WTC11 (cell line): ENCODE results near the gene FOXB2. TPM values are rescaled to one million over a fixed set of nuclear protein-coding genes. Genes with fewer than 3 reads are reported as not detected.

Experiments
- ATAC-seq: fragments of 200-7000 bp; cut with Tn5 transposase; 2 replicates; pipeline ENCODE4 v1.10.0; 2021; ENCODE audit warnings: mild to moderate bottlenecking, moderate library complexity
- CTCF ChIA-PET: fragments of 300-600 bp; sonication (Branson Sonifier 250); formaldehyde crosslinking; loops from one replicate; lab custom pipeline; 2021; ENCODE audit warnings: antibody characterized with exemption; lab: Charles Lee
- POLR2A ChIA-PET: fragments of 350-600 bp; sonication (Branson Sonifier 250); formaldehyde crosslinking; loops from one replicate; lab custom pipeline; 2021; ENCODE audit warnings: antibody characterized with exemption; lab: Charles Lee
- DNase-seq: peaks from one replicate; pipeline ENCODE4 v3.0.0; 2021; ENCODE audit warnings: low spot score
- H3K27ac Mint-ChIP-seq: 2 replicates; pipeline ENCODE4 v1.8.0; 2021; ENCODE audit warnings: mixed read lengths
- H3K27me3 Mint-ChIP-seq: 2 replicates; pipeline ENCODE4 v1.8.0; 2021; ENCODE audit warnings: low read depth, mild to moderate bottlenecking, moderate library complexity, mixed read lengths
- H3K36me3 Mint-ChIP-seq: 2 replicates; pipeline ENCODE4 v1.8.0; 2021; ENCODE audit warnings: mixed read lengths
- H3K4me1 Mint-ChIP-seq: 2 replicates; pipeline ENCODE4 v1.8.0; 2022; ENCODE audit warnings: mixed read lengths
- H3K4me3 Mint-ChIP-seq: 2 replicates; pipeline ENCODE4 v1.8.0; 2021; ENCODE audit warnings: mild to moderate bottlenecking, moderate library complexity, mixed read lengths
- H3K9me3 Mint-ChIP-seq: 2 replicates; pipeline ENCODE4 v1.8.0; 2021; ENCODE audit warnings: mixed read lengths
- ELF4 ChIP-seq: sonication (generic); formaldehyde crosslinking; IDR thresholded peaks from 2 replicates; pipeline ENCODE4 v1.8.1; 2022; ENCODE audit warnings: low read depth, mild to moderate bottlenecking, moderate library complexity, missing genetic modification reagents
- FOXK1 ChIP-seq: sonication (generic); formaldehyde crosslinking; IDR thresholded peaks from 2 replicates; pipeline ENCODE4 v1.8.0; 2022; ENCODE audit warnings: mild to moderate bottlenecking, moderate library complexity, missing genetic modification reagents
- FOXP1 ChIP-seq: sonication (generic); formaldehyde crosslinking; IDR thresholded peaks from 2 replicates; pipeline ENCODE4 v1.8.0; 2022; ENCODE audit warnings: missing genetic modification reagents, mild to moderate bottlenecking, moderate library complexity, borderline replicate concordance
- GRHL2 ChIP-seq: fragments of 250-450 bp; sonication (Bioruptor Pico); IDR thresholded peaks from 2 replicates; pipeline ENCODE4 v1.8.0; 2022; ENCODE audit warnings: mild to moderate bottlenecking, moderate library complexity; ENCODE audit not compliant: insufficient replicate concordance, severe bottlenecking
- MXD4 ChIP-seq: fragments of 250-450 bp; sonication (Bioruptor Pico); IDR thresholded peaks from 2 replicates; pipeline ENCODE4 v1.8.0; 2021; ENCODE audit warnings: mild to moderate bottlenecking, moderate library complexity, borderline replicate concordance
- NR2C2 ChIP-seq: sonication (generic); formaldehyde crosslinking; IDR thresholded peaks from 2 replicates; pipeline ENCODE4 v1.8.0; 2022; ENCODE audit warnings: mild to moderate bottlenecking, missing genetic modification reagents
- PRRX2 ChIP-seq: fragments of 250-450 bp; sonication (Bioruptor Pico); IDR thresholded peaks from 2 replicates; pipeline ENCODE4 v1.8.0; 2021; ENCODE audit warnings: mild to moderate bottlenecking
- ZNF671 ChIP-seq: fragments of 250-450 bp; sonication (Bioruptor Pico); IDR thresholded peaks from 2 replicates; pipeline ENCODE4 v1.8.0; 2021; ENCODE audit warnings: mild to moderate bottlenecking
- total RNA-seq: library from RNA; stranded (reverse); gene quantifications from 3 replicates; pipeline ENCODE4 v1.2.3, GENCODE V29; 2021
- TF ChIP-seq, protein P1 (sequence below): sonication (generic); formaldehyde crosslinking; IDR thresholded peaks from 2 replicates; pipeline ENCODE4 v1.8.1; 2023; ENCODE audit warnings: mild to moderate bottlenecking, moderate library complexity, missing genetic modification reagents
- TF ChIP-seq, protein P2 (sequence below): sonication (generic); formaldehyde crosslinking; IDR thresholded peaks from 2 replicates; pipeline ENCODE4 v1.8.0; 2022; ENCODE audit warnings: missing genetic modification reagents
- TF ChIP-seq, protein P3 (sequence below): sonication (generic); formaldehyde crosslinking; IDR thresholded peaks from 2 replicates; pipeline ENCODE4 v1.8.1; 2023; ENCODE audit warnings: mild to moderate bottlenecking, missing genetic modification reagents
- TF ChIP-seq, protein P4 (sequence below): sonication (generic); formaldehyde crosslinking; IDR thresholded peaks from 2 replicates; pipeline ENCODE4 v1.8.0; 2022; ENCODE audit warnings: mild to moderate bottlenecking, missing genetic modification reagents

The FOXB2 gene
- total RNA-seq, 1 experiment from 2014 or later = 0.22 TPM

DNA sequence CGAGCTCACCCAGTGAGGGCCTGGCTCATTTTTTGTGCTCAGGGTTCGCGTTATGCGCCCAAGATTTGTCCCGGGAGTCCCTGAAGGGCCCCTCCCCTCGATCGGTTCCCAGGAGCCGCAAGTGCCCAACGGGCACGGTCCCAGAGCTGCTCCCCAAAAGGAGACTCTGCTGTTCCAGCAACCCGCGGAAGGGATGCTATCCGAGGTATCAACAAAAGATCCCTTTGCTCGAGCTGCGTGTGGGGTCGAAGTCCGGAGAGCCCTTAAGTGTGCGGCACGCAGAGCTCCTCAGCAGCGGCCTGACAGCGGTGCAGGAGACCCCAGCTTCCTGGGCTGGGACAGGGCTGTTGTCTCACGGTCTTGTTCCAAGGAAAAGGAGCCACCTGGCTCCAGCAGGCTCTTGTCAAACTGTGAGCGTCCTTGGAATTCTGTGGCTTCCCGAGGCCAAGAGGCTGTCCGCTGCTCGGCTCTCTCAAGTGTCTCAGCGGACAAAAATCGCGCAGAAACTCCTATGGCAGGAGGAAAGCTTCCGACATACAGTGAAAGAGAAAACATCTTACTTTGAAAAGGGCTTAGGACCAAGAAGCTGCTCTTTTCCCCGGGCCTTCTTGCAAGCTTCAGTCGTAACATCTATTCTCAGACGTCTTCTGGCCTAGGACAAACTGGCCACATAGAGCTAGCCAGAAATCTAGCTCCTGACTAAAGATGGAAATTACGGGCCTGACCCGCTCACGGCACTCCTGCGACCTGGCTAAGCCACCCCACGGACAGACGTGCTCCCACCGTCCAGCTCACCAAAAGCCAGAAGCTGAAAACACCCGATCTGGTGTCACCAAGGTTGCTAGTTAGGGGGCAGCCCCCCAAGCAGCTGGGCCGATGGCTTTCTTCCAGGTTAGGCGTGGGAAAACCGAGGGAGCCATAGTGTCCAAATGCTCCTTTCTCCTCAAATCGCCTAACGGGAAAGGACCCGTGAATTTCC is 2.6 kb upstream of the FOXB2 start:
- H3K9me3 Mint-ChIP-seq = no peaks in the 10 kb centered on the region
- peaks cover 100% of the 10 kb centered on the region for H3K27me3 Mint-ChIP-seq
- H3K36me3 Mint-ChIP-seq = no peaks in the 10 kb centered on the region
- peak overlapping the region; percentile 78 for H3K4me3 Mint-ChIP-seq
- peaks cover 74% of the 10 kb centered on the region for H3K4me1 Mint-ChIP-seq
- no peak overlapping the region for H3K27ac Mint-ChIP-seq
- ChIA-PET POLR2A (interaction anchor here (0.6 to 1.1 kb wide), 2 partner anchors 21 to 415 kb away, joined by 3 to 4 read pairs; no protein-coding TSS in a partner anchor), CTCF (interaction anchor here (0.6 to 8.2 kb wide), 17 partner anchors 11 to 274 kb away, joined by 3 to 85 read pairs (median 5); partner anchors contain the start of gene VPS13A)
- peak; percentile 55 for DNase-seq
- TF ChIP-seq, protein P1, sequence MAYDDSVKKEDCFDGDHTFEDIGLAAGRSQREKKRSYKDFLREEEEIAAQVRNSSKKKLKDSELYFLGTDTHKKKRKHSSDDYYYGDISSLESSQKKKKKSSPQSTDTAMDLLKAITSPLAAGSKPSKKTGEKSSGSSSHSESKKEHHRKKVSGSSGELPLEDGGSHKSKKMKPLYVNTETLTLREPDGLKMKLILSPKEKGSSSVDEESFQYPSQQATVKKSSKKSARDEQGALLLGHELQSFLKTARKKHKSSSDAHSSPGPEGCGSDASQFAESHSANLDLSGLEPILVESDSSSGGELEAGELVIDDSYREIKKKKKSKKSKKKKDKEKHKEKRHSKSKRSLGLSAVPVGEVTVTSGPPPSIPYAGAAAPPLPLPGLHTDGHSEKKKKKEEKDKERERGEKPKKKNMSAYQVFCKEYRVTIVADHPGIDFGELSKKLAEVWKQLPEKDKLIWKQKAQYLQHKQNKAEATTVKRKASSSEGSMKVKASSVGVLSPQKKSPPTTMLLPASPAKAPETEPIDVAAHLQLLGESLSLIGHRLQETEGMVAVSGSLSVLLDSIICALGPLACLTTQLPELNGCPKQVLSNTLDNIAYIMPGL (CRISPR knock-in tag) = peak; percentile 37; the same call in 1 of the 2 replicates
- TF ChIP-seq, protein P2, sequence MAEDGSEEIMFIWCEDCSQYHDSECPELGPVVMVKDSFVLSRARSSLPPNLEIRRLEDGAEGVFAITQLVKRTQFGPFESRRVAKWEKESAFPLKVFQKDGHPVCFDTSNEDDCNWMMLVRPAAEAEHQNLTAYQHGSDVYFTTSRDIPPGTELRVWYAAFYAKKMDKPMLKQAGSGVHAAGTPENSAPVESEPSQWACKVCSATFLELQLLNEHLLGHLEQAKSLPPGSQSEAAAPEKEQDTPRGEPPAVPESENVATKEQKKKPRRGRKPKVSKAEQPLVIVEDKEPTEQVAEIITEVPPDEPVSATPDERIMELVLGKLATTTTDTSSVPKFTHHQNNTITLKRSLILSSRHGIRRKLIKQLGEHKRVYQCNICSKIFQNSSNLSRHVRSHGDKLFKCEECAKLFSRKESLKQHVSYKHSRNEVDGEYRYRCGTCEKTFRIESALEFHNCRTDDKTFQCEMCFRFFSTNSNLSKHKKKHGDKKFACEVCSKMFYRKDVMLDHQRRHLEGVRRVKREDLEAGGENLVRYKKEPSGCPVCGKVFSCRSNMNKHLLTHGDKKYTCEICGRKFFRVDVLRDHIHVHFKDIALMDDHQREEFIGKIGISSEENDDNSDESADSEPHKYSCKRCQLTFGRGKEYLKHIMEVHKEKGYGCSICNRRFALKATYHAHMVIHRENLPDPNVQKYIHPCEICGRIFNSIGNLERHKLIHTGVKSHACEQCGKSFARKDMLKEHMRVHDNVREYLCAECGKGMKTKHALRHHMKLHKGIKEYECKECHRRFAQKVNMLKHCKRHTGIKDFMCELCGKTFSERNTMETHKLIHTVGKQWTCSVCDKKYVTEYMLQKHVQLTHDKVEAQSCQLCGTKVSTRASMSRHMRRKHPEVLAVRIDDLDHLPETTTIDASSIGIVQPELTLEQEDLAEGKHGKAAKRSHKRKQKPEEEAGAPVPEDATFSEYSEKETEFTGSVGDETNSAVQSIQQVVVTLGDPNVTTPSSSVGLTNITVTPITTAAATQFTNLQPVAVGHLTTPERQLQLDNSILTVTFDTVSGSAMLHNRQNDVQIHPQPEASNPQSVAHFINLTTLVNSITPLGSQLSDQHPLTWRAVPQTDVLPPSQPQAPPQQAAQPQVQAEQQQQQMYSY (CRISPR knock-in tag) = no peak
- ATAC-seq = peak; percentile 0; the same call in 1 of the 2 replicates

DNA sequence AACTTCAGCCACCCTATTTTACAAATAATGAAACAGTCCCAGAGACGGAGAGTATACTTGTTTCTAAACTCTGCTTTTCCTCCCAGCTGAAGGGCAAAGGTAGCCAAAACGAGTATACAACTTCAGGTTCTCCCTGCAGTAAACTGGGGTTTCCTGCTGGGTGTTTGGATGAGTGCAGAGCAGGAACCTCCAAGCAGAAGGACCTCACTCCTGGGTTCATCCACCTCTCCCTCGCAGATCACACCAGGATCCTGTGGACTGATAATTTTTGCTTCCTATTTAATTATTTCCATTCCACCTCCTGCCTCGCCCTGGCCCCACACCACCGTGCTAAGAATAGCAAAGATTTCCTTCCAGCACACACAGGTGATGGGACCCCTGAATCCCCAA is 2.0 kb upstream of the FOXB2 start:
- H3K36me3 Mint-ChIP-seq = no peaks in the 10 kb centered on the region
- no peaks in the 10 kb centered on the region for H3K9me3 Mint-ChIP-seq
- peaks cover 76% of the 10 kb centered on the region for H3K4me1 Mint-ChIP-seq
- POLR2A ChIA-PET = no interaction called here
- peaks cover 100% of the 10 kb centered on the region for H3K27me3 Mint-ChIP-seq
- peak overlapping the region; percentile 78 for H3K4me3 Mint-ChIP-seq
- no peak for DNase-seq
- no peak overlapping the region for H3K27ac Mint-ChIP-seq
- no peak for ATAC-seq
- CTCF ChIA-PET = interaction anchor here (1.0 to 8.2 kb wide), 9 partner anchors 11 to 274 kb away, joined by 3 to 85 read pairs (median 5); no protein-coding TSS in a partner anchor
- TF ChIP-seq MXD4 = no peak
- TF ChIP-seq, protein P3, sequence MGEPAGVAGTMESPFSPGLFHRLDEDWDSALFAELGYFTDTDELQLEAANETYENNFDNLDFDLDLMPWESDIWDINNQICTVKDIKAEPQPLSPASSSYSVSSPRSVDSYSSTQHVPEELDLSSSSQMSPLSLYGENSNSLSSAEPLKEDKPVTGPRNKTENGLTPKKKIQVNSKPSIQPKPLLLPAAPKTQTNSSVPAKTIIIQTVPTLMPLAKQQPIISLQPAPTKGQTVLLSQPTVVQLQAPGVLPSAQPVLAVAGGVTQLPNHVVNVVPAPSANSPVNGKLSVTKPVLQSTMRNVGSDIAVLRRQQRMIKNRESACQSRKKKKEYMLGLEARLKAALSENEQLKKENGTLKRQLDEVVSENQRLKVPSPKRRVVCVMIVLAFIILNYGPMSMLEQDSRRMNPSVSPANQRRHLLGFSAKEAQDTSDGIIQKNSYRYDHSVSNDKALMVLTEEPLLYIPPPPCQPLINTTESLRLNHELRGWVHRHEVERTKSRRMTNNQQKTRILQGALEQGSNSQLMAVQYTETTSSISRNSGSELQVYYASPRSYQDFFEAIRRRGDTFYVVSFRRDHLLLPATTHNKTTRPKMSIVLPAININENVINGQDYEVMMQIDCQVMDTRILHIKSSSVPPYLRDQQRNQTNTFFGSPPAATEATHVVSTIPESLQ (CRISPR knock-in tag) = no peak

DNA sequence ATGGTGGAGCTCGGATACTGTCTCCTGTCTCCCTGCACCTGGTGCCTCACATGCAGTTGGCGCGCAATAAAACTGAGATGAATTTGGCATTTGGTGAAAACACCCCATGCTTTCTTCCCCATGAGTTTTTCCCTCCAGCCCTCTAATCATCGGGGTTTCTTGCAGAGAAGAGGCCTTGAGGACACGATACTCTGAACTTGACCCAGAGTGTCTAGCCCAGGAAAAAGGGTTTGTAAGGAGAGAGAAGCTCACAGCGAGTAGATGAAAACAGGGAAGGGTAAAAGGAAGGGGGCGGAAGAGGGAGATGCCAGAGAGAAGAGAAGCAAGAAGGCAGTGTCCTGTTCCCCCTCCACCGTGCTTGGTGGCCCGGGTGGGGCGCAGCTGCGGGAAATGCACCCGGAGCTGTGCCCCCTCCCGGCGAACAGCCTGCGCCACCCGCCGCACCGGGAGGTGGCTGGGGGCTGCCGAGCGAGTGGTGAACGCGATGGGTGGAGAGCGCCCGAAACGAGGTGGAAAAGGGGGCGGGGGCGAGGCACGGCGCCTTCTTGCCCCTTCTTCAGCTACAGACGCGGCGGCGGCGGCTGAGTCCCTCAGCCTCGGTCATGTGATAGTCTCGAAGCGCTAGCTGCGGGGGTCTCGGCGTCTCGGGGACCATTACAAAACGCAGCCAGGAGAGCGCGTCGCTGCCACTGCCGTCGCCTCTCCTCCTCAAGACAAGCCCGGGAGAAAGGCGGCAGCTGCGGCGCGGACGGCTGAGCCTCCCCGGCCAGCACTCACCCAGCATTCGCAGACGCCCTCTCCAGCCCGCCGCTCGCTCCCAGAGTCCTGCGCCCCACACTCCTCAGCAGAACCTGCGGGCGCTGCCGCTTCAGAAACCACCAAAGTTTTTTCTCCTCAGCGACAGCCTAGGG is 1.1 kb upstream of the FOXB2 start:
- H3K9me3 Mint-ChIP-seq = no peaks in the 10 kb centered on the region
- POLR2A ChIA-PET = interaction anchor here (0.9 to 1.1 kb wide), 2 partner anchors 19 to 133 kb away, joined by 3 read pairs; no protein-coding TSS in a partner anchor
- H3K36me3 Mint-ChIP-seq = no peaks in the 10 kb centered on the region
- H3K4me3 Mint-ChIP-seq = peak overlapping the region; percentile 78
- no peak overlapping the region for H3K27ac Mint-ChIP-seq
- peaks cover 73% of the 10 kb centered on the region for H3K4me1 Mint-ChIP-seq
- H3K27me3 Mint-ChIP-seq = peaks cover 100% of the 10 kb centered on the region
- ATAC-seq (peak; percentile 10), DNase-seq (peak; percentile 79)
- CTCF ChIA-PET = interaction anchor here (1.0 to 8.2 kb wide), 5 partner anchors 10 to 273 kb away, joined by 3 to 85 read pairs (median 4); no protein-coding TSS in a partner anchor
- TF ChIP-seq, protein P2 (CRISPR knock-in tag) = no peak
- TF ChIP-seq NR2C2 (no peak), GRHL2 (CRISPR knock-in tag) (no peak), PRRX2 (no peak), ZNF671 (CRISPR knock-in tag) (no peak), FOXK1 (no peak), FOXP1 (CRISPR knock-in tag) (no peak), ELF4 (CRISPR knock-in tag) (no peak)
- TF ChIP-seq, protein P4, sequence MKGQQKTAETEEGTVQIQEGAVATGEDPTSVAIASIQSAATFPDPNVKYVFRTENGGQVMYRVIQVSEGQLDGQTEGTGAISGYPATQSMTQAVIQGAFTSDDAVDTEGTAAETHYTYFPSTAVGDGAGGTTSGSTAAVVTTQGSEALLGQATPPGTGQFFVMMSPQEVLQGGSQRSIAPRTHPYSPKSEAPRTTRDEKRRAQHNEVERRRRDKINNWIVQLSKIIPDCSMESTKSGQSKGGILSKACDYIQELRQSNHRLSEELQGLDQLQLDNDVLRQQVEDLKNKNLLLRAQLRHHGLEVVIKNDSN (CRISPR knock-in tag) = peak; percentile 76
